ENCODE measurements around the gene KIN.

- TF ChIP-seq, protein P1, sequence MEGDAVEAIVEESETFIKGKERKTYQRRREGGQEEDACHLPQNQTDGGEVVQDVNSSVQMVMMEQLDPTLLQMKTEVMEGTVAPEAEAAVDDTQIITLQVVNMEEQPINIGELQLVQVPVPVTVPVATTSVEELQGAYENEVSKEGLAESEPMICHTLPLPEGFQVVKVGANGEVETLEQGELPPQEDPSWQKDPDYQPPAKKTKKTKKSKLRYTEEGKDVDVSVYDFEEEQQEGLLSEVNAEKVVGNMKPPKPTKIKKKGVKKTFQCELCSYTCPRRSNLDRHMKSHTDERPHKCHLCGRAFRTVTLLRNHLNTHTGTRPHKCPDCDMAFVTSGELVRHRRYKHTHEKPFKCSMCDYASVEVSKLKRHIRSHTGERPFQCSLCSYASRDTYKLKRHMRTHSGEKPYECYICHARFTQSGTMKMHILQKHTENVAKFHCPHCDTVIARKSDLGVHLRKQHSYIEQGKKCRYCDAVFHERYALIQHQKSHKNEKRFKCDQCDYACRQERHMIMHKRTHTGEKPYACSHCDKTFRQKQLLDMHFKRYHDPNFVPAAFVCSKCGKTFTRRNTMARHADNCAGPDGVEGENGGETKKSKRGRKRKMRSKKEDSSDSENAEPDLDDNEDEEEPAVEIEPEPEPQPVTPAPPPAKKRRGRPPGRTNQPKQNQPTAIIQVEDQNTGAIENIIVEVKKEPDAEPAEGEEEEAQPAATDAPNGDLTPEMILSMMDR (IDR thresholded peaks at IDR 0.05) = no peak
- TF ChIP-seq EZH2 (IDR thresholded peaks at IDR 0.05) (no peak), EZH2phosphoT487 (IDR thresholded peaks at IDR 0.05) (no peak)
Measured at GRCh38 chr10:7832060-7832459, 44.3 kb upstream of the KIN start.
